ENCODE results near the gene DYNLL1.
A peak's percentile ranks its signal among the peaks of the same experiment; 100 is the strongest.
"Not testable (repeated sequence)": the region's sequence is repeated elsewhere in the genome, so short reads cannot be mapped to it uniquely, and the experiment has no call there.

DYNLL1 gene

DNA sequence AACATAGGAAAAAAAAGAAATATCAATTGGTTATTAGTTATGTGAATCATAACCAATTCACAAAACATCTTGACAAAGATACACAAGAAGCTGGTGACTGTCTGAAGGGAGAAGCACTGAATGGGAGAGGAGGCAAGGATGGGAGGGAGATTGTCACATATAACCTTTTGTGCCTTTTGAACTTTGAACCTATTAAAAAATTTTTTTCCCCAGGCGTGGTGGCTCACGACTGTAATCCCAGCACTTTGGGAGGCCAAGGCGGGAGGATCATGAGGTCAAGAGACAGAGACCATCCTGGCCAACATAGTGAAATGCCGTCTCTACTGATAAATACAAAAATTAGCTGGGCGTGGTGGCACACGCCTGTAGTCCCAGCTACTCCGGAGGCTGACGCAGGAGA, 12.6 kb downstream of the DYNLL1 start:
- TF ChIP-seq POLR2A (IDR thresholded peaks at IDR 0.05; ENCODE audit: low read depth, low read length), result no peak
- DNase-seq (ENCODE audit: insufficient read length, low spot score), result no peak
- no peak for FAIRE-seq

DNA sequence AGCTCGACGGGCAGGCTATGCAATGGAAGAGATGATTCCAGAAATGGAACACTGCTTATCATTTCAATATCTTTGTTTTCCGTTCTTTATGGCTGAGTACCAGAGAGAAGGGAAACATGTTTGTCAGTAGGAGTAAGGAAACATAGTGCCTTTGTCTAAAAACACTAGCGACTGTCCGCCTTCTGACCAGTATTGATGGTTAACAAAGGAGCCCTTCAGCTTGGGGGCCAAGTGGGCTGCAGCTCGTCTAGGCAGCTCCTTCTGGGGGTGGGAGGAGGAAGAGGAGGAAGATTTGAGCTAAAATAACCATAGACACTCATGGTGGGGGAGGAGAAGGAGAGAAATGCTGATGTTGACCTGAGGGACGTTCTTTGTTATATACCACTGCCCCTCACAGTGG, 18.1 kb downstream of the DYNLL1 start:
- FAIRE-seq (no peak), DNase-seq (ENCODE audit: insufficient read length, low spot score) (no peak)
- no peak for TF ChIP-seq POLR2A (IDR thresholded peaks at IDR 0.05; ENCODE audit: low read depth, low read length)

GRCh38 chr12:120515496-120515895, 19.6 kb downstream of the DYNLL1 start:
- TF ChIP-seq POLR2A (IDR thresholded peaks at IDR 0.05; ENCODE audit: low read depth, low read length), result no peak
- no peak for DNase-seq (ENCODE audit: insufficient read length, low spot score)

GRCh38 chr12:120519324-120519723, 23.4 kb downstream of the DYNLL1 start:
- DNase-seq (ENCODE audit: insufficient read length, low spot score); FAIRE-seq: not testable (repeated sequence)

More at GRCh38 chr12:120515496-120515895, 19.6 kb downstream of the DYNLL1 start:
- FAIRE-seq, result no peak

DNA sequence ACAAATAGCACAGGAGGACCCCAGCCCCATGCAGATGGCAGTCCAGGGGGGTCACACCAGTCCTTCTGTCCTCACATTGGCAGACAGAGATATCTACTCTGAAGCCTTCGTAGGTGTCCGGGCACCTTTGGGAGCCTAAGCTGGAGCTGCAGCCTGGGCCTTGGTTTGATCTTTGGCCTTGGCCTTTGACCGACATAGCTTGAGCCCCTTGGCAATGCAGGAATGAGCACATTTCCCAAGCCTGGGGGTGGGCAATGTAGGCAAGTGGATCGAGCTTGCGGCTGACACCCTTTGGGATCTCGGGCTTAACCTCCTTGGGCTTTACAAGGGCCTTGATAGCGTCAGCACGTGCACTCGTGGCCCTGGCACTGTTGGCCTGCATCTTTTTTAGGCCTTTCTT, 26.7 kb downstream of the DYNLL1 start:
- DNase-seq (ENCODE audit: insufficient read length, low spot score) (no peak), FAIRE-seq (no peak)
- no peak for TF ChIP-seq POLR2A (IDR thresholded peaks at IDR 0.05; ENCODE audit: low read depth, low read length)

DNA sequence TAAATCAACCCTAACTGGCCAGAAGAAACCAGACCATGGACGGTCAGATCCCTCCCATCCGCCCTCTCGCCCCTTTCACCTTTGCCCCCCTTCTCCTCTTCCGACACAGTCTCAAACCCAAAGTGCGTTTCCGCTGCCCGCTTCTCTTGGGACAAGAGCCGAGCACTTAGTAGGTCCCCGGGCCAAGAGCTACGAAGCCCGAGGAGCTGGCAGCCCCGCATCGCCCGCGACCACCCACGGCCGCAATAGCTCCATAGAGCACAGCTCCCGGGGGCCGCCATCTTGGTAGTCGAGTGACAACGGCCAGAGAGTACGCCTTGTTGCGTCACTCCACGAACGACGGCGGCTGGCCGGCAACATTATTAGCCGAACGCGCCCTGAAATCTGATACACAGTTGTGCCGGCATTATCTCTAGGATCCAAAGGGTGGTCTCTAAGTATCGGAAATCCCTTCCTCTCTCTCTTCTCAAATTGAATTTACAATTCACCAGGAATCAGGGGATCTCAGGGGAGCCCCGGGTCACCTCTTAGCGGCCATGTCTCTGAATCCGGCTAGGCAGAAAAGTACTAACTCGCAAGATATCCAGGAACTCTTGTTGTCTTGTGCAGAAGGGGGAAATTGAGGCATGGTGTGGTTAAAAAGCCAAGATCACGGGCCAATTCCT, 33.1 kb downstream of the DYNLL1 start, which contains the start of gene COQ5:
Gene COQ5 (minus strand): TSS at position 298 of the 665 bp plus-strand sequence. CDS start 17 bp downstream, at position 281.
- FAIRE-seq, result no peak
- TF ChIP-seq POLR2A (IDR thresholded peaks at IDR 0.05; ENCODE audit: low read depth, low read length), result peak; percentile 65
- DNase-seq (ENCODE audit: insufficient read length, low spot score), result peak; percentile 67

DNA sequence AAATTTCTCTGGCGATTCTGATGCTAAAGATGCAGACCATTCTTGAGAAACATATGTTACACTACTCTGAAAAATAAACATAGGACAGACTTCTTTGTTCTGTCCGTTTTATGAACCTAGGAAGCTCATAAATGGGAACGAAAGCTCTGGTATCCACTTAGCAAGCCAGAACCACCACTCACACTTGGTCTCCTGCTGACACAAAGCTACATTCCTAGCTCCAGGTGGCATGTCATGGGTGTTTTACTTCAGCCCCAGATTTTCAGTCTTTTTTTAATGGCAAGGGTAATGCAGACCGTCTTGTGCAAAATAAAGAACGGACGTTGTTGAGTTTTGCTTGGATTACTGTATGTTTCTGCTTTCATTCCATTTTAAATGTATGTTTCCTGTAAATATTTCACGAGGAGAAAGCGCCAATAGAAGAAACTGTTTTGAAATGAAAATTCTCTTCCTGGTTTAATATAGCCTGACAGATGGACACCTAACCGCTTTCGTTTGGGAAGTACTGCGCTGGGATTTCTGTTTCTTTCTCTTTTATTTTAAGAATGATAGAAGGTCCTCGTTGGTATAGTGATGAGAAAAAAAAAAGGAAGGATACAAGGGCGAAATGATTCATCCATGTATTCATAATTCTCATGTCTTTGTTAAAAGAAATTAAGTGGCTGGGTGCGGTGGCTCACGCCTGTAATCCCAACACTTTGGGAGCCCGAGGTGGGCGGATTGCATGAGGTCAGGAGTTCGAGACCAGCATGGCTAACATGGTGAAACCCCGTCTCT, 33.9 kb downstream of the DYNLL1 start:
- TF ChIP-seq POLR2A (IDR thresholded peaks at IDR 0.05; ENCODE audit: low read depth, low read length), result no peak
- FAIRE-seq (peak; percentile 71), DNase-seq (ENCODE audit: insufficient read length, low spot score) (no peak)

DNA sequence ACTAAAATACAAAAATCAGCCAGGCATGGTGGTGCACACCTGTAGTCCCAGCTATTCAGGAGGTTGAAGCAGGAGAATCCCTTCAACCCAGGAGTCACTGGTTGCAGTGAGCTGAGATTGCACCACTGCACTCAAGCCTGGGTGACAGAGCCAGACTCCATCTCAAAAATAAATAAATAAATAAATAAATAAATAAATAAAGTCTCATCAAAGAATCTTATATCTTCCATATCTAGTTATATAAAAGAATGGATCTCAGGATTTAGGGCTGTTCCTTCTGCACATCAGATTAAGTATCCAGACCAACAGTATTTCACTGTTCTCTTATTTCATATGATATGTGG, 34.5 kb downstream of the DYNLL1 start:
- not testable (repeated sequence) for DNase-seq (ENCODE audit: insufficient read length, low spot score); FAIRE-seq

GRCh38 chr12:120532701-120533238, 36.9 kb downstream of the DYNLL1 start:
- no peak for TF ChIP-seq POLR2A (IDR thresholded peaks at IDR 0.05; ENCODE audit: low read depth, low read length)
- no peak for FAIRE-seq
- DNase-seq (ENCODE audit: insufficient read length, low spot score), result no peak

GRCh38 chr12:120534203-120534702, 38.3 kb downstream of the DYNLL1 start, which contains the start of gene RNF10:
RNF10 (plus strand) TSS chr12:120534356; CDS start chr12:120534812, 456 bp downstream.
- DNase-seq (ENCODE audit: insufficient read length, low spot score) (peak; percentile 67), FAIRE-seq (peak; percentile 23)
- TF ChIP-seq POLR2A (IDR thresholded peaks at IDR 0.05; ENCODE audit: low read depth, low read length), result peak; percentile 92

DNA sequence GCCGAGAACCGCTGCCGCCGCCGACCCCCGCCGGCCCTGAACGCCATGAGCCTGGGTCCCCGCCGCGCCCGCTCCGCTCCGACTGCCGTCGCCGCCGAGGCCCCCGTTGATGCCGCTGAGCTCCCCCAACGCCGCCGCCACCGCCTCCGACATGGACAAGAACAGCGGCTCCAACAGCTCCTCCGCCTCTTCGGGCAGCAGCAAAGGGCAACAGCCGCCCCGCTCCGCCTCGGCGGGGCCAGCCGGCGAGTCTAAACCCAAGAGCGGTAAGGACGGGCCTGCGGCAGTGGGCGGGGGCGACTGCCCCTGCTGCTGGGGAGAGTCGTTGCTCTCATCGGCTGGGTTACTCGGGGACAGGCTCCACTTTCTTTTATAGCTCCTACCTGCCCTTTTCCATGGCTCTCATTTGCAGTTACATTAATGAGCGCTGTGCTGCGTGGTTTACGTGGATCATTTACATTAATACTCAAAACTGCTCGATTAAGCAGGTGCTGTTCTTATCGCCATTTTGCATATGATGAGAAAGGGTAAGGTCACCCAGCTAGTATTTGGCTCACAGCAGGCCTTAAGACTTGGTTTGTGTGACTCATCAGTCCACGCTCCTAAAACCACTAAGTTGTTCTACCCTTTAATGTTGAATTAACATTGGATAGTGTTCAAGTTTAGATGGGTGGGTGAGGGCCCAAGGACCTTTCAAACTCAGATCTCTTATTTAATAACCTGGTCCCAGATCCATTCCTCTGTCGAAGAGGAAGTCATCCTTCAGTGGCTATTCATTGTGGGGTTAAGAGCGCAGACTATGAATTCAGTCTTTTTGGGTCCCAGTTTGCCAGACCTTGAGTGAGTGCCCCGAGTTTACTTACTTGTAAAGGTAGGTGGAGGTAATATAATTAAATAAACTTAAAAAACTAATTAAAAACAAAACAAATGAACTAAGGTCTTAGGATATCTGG, 39.1 kb downstream of the DYNLL1 start:
- no peak for TF ChIP-seq POLR2A (IDR thresholded peaks at IDR 0.05; ENCODE audit: low read depth, low read length)
- DNase-seq (ENCODE audit: insufficient read length, low spot score), result peak; percentile 73
- peak; percentile 94 for FAIRE-seq

DNA sequence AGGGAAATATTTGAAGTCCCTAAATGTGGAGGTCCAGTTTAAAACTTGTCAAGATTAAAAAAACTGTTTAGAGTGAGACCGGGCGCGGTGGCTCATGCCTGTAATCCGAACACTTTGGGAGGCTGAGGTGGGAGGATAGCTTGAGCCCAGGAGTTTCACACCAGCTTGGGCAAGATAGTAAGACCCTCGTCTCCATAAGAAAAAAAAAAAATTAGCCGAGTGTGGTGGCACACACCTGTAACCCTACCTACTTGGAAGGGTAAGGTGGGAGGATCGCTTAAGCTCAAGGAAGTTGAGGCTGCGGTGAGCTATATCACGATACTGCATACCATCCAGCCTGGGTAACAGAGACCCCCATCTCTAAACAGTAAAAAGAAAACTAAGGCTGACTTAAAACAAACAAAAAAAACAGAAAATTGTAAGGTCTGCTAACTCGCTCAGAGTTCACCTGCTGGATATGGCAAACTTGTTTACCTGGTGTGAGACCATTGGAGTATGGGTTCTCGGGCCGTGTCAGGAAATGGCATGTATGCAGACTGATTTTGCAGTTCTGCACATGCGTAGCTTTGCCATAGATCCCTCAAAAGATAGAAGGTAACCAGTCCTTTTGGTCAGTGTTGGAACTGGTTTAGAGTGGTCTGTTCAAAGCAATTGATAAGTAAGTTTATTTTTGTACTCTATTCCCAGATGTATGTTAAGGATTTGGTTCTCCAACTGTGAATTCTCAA, 40.3 kb downstream of the DYNLL1 start:
- DNase-seq (ENCODE audit: insufficient read length, low spot score), result no peak
- FAIRE-seq, result no peak
- TF ChIP-seq POLR2A (IDR thresholded peaks at IDR 0.05; ENCODE audit: low read depth, low read length), result no peak

GRCh38 chr12:120537856-120538220, 41.9 kb downstream of the DYNLL1 start:
- no peak for FAIRE-seq
- no peak for TF ChIP-seq POLR2A (IDR thresholded peaks at IDR 0.05; ENCODE audit: low read depth, low read length)
- no peak for DNase-seq (ENCODE audit: insufficient read length, low spot score)
